H9 (cell line): ENCODE results near the gene PGAP6. TPM values are rescaled to one million over a fixed set of nuclear protein-coding genes. Genes with fewer than 3 reads are reported as not detected.
A peak's percentile ranks its signal among the peaks of the same experiment; 100 is the strongest.

Experiments used
- DNase-seq: peaks from one replicate; pipeline ENCODE4 v3.0.0-alpha.2; 2017
- H2AFZ ChIP-seq: one replicate; pipeline ENCODE4 v1.6.1; 2013; ENCODE audit warnings: mild to moderate bottlenecking, low read length, control low read depth, moderate library complexity
- H2AK5ac ChIP-seq: 2 replicates; pipeline ENCODE4 v1.6.1; 2013; ENCODE audit warnings: low read length, control low read depth, mixed read lengths; ENCODE audit not compliant: insufficient read length
- H2BK120ac ChIP-seq: one replicate; pipeline ENCODE4 v1.6.1; 2013; ENCODE audit warnings: low read depth, mild to moderate bottlenecking, low read length, control low read depth, inconsistent platforms; ENCODE audit not compliant: poor library complexity, severe bottlenecking
- H2BK12ac ChIP-seq: 2 replicates; pipeline ENCODE4 v1.6.1; 2013; ENCODE audit warnings: low read length, control low read depth, mixed read lengths, low read depth; ENCODE audit not compliant: insufficient read length
- H2BK15ac ChIP-seq: 2 replicates; pipeline ENCODE4 v1.6.1; 2013; ENCODE audit warnings: low read depth, low read length, control low read depth
- H2BK20ac ChIP-seq: one replicate; pipeline ENCODE4 v1.6.1; 2013; ENCODE audit warnings: low read depth, mild to moderate bottlenecking, low read length, control low read depth, inconsistent platforms; ENCODE audit not compliant: poor library complexity, severe bottlenecking
- H2BK5ac ChIP-seq: 2 replicates; pipeline ENCODE4 v1.6.1; 2013; ENCODE audit warnings: low read length, control low read depth, mixed read lengths; ENCODE audit not compliant: insufficient read length
- H3K14ac ChIP-seq: 2 replicates; pipeline ENCODE4 v1.6.1; 2013; ENCODE audit warnings: low read length, control low read depth; ENCODE audit not compliant: insufficient read depth
- H3K18ac ChIP-seq: 2 replicates; pipeline ENCODE4 v1.6.1; 2013; ENCODE audit warnings: low read depth, mild to moderate bottlenecking, mixed read lengths, low read length, control low read depth; ENCODE audit not compliant: insufficient read length
- H3K23ac ChIP-seq: 2 replicates; pipeline ENCODE4 v1.6.1; 2013; ENCODE audit warnings: low read length, control low read depth, mixed read lengths, low read depth; ENCODE audit not compliant: insufficient read length
- H3K23me2 ChIP-seq: 2 replicates; pipeline ENCODE4 v1.6.1; 2013; ENCODE audit warnings: low read depth, mild to moderate bottlenecking, mixed read lengths, low read length, control low read depth; ENCODE audit not compliant: insufficient read length, poor library complexity, severe bottlenecking
- H3K27ac ChIP-seq: 2 replicates; pipeline ENCODE4 v1.5.1; 2013; ENCODE audit warnings: low read length, control low read depth, mixed read lengths, low read depth; ENCODE audit not compliant: insufficient read length
- H3K27me3 ChIP-seq: 2 replicates; pipeline ENCODE4 v1.6.1; 2013; ENCODE audit warnings: low read length, control low read depth, inconsistent platforms; ENCODE audit not compliant: insufficient read depth
- H3K4ac ChIP-seq: 2 replicates; pipeline ENCODE4 v1.6.1; 2013; ENCODE audit warnings: low read depth, mild to moderate bottlenecking, control low read depth, inconsistent platforms, low read length, moderate library complexity
- H3K4me1 ChIP-seq: 2 replicates; pipeline ENCODE4 v1.6.1; 2013; ENCODE audit warnings: low read length, control low read depth, inconsistent platforms; ENCODE audit not compliant: insufficient read depth
- H3K4me2 ChIP-seq: 2 replicates; pipeline ENCODE4 v1.6.1; 2013; ENCODE audit warnings: low read length, control low read depth, mixed read lengths; ENCODE audit not compliant: insufficient read length, insufficient read depth
- H3K56ac ChIP-seq: 2 replicates; pipeline ENCODE4 v1.6.1; 2013; ENCODE audit warnings: low read depth, mild to moderate bottlenecking, mixed read lengths, low read length, control low read depth; ENCODE audit not compliant: insufficient read length
- H3K79me1 ChIP-seq: 2 replicates; pipeline ENCODE4 v1.6.1; 2013; ENCODE audit warnings: low read depth, mild to moderate bottlenecking, moderate library complexity, low read length, control low read depth, inconsistent platforms; ENCODE audit not compliant: insufficient read depth, poor library complexity, severe bottlenecking
- H3K79me2 ChIP-seq: 2 replicates; pipeline ENCODE4 v1.6.1; 2013; ENCODE audit warnings: low read length, control low read depth, inconsistent platforms; ENCODE audit not compliant: insufficient read depth
- H3K9ac ChIP-seq: 2 replicates; pipeline ENCODE4 v1.6.1; 2013; ENCODE audit warnings: low read length, control low read depth, mixed read lengths; ENCODE audit not compliant: insufficient read length; ENCODE audit errors: extremely low read depth
- H3K9me3 ChIP-seq: one replicate; pipeline ENCODE4 v1.6.1; 2013; ENCODE audit warnings: low read depth, low read length, inconsistent platforms; ENCODE audit not compliant: control insufficient read depth
- H3T11ph ChIP-seq: one replicate; pipeline ENCODE4 v1.6.1; 2013; ENCODE audit warnings: mild to moderate bottlenecking, low read length, control low read depth, inconsistent platforms
- H4K20me1 ChIP-seq: one replicate; pipeline ENCODE4 v1.6.1; 2013; ENCODE audit not compliant: control insufficient read depth, insufficient read length, insufficient read depth
- H4K5ac ChIP-seq: 2 replicates; pipeline ENCODE4 v1.6.1; 2013; ENCODE audit warnings: low read depth, mild to moderate bottlenecking, mixed read lengths, low read length, control low read depth; ENCODE audit not compliant: insufficient read length
- H4K8ac ChIP-seq: replicated peaks from 2 replicates; pipeline ENCODE4 v1.6.1; 2013; ENCODE audit warnings: low read length, control low read depth, mixed read lengths, low read depth; ENCODE audit not compliant: insufficient read length
- H4K91ac ChIP-seq: 2 replicates; pipeline ENCODE4 v1.6.1; 2013; ENCODE audit warnings: low read depth, mild to moderate bottlenecking, moderate library complexity, mixed read lengths, low read length, control low read depth; ENCODE audit not compliant: insufficient read length
- H3K27ac Mint-ChIP-seq, 3 experiments: 2 replicates in 2 of 3; 3 replicates in 1 of 3; pipeline ENCODE4 v1.8.0; 2020 to 2021; ENCODE audit warnings: mixed read lengths in 3 of 3, mild to moderate bottlenecking in 1 of 3, moderate library complexity in 1 of 3
- H3K27me3 Mint-ChIP-seq: 2 replicates; pipeline ENCODE4 v1.8.0; 2021; ENCODE audit warnings: low read depth, mild to moderate bottlenecking, moderate library complexity, mixed read lengths
- H3K36me3 Mint-ChIP-seq, 3 experiments: 2 replicates in 2 of 3; 3 replicates in 1 of 3; pipeline ENCODE4 v1.8.0; 2020 to 2021; ENCODE audit warnings: low read depth in 3 of 3, mixed read lengths in 3 of 3; ENCODE audit not compliant: insufficient read depth in 1 of 3
- H3K4me1 Mint-ChIP-seq, 2 experiments: 2 replicates each; pipeline ENCODE4 v1.8.0; 2020; ENCODE audit warnings: mixed read lengths in 2 of 2
- H3K4me3 Mint-ChIP-seq, 2 experiments: 2 replicates in 1 of 2; 3 replicates in 1 of 2; pipeline ENCODE4 v1.8.0; 2020 to 2021; ENCODE audit warnings: mild to moderate bottlenecking in 2 of 2, mixed read lengths in 2 of 2, moderate library complexity in 1 of 2
- H3K9me3 Mint-ChIP-seq, 2 experiments: 2 replicates in 1 of 2; 3 replicates in 1 of 2; pipeline ENCODE4 v1.8.0; 2020; ENCODE audit warnings: mild to moderate bottlenecking in 2 of 2, mixed read lengths in 2 of 2, moderate library complexity in 1 of 2
- WGBS: extraction: QIAGEN DNeasy Blood & Tissue Kit; methylation state at CpG from one replicate; pipeline ENCODE4 v1.1.7; 2013; ENCODE audit warnings: missing lambda C conversion rate, low lambda C conversion rate, mixed read lengths; ENCODE audit not compliant: insufficient read length; ENCODE audit errors: extremely low coverage; 5-methylcytosine and 5-hydroxymethylcytosine counted together
- total RNA-seq: library from RNA; stranded (reverse); gene quantifications from 2 replicates; pipeline ENCODE4 v1.2.1, GENCODE V29; 2021
- TF ChIP-seq, protein P1 (sequence below): fragments of 200-600 bp; sonication (generic); conservative IDR thresholded peaks from 3 replicates; pipeline ENCODE4 v1.8.0; 2021; ENCODE audit warnings: antibody characterized with exemption, mild to moderate bottlenecking

PGAP6 gene
- total RNA-seq, 1 experiment from 2014 or later: 111 TPM

DNA sequence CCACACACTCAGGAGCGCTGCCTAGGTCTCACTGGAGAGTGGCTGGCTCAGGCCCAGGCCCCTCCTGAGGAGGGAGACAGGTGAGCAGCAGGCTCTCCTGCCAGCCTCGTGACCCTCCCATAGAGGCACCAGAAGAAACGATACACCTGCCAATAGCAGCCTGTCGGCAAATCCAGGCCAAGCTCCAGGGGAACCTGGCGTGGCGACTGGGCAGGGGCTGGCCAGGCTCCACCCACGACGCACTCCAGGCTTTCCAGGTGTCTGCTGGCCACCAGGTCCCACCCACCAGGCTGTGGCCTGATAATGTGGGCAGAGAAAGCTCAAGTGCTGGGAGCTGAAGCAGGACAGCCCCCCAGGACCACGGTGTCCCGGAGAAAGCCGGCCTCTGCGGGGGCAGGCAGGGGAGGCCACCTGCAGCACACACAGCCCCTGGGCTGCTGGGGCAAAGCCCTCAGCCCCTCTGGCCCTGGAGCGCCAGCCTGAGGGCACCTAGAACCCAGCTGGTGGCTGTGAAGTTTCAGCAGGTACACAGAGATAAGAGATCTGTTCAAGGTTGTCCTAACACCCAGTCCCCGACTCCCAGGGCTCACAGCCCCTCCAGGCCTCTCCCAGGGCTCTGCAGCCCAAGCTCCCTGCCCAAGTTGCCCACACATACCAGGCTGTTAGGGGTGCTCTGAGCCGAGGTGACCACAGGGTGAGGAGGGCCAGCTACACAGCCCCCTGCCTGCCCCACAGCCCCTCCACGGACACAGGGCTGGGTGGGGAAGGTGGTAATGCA is 2.4 kb downstream of the PGAP6 start:
- Histone ChIP-seq H4K8ac (no peak overlapping the region), H3K14ac (no peak overlapping the region), H2BK120ac (no peak overlapping the region), H3K79me2 (no peaks in the 10 kb centered on the region; the same call in 1 of the 2 replicates), H4K5ac (no peak overlapping the region), H4K91ac (no peak overlapping the region), H3K4me2 (peak overlapping the region; percentile 1), H3K23ac (no peak overlapping the region), H3K23me2 (peaks cover 9% of the 10 kb centered on the region), H3K18ac (no peak overlapping the region), H2BK20ac (no peak overlapping the region), H2AFZ (no peak overlapping the region), H3K79me1 (no peaks in the 10 kb centered on the region), H2BK5ac (no peak overlapping the region), H3T11ph (no peak overlapping the region), H3K9me3 (no peaks in the 10 kb centered on the region), H3K27ac (no peak overlapping the region), H3K27me3 (no peaks in the 10 kb centered on the region), H3K4ac (no peak overlapping the region), H2BK12ac (no peak overlapping the region), H3K9ac (no peak overlapping the region), H2AK5ac (no peak overlapping the region), H3K56ac (no peak overlapping the region), H2BK15ac (no peak overlapping the region), H3K4me1 (no peaks in the 10 kb centered on the region; the same call in 1 of the 2 replicates), H4K20me1 (no peaks in the 10 kb centered on the region)
- WGBS: no CpG with 5 or more reads among the region's 16 CpGs
- Mint-ChIP-seq H3K4me3 (peak overlapping the region; percentile 81 to 88), H3K27me3 (peaks cover 3% of the 10 kb centered on the region; the same call in 1 of the 2 replicates), H3K36me3 (peaks cover 0 to 25% (median 5%) of the 10 kb centered on the region in 3 experiments; a peak in 6 of 7 replicates), H3K4me1 (peaks cover 20 to 41% of the 10 kb centered on the region in 2 experiments), H3K9me3 (no peaks in the 10 kb centered on the region), H3K27ac (peak overlapping the region in 1 of 3 experiments; percentile 48; a peak in 1 of 7 replicates)
- TF ChIP-seq, protein P1, sequence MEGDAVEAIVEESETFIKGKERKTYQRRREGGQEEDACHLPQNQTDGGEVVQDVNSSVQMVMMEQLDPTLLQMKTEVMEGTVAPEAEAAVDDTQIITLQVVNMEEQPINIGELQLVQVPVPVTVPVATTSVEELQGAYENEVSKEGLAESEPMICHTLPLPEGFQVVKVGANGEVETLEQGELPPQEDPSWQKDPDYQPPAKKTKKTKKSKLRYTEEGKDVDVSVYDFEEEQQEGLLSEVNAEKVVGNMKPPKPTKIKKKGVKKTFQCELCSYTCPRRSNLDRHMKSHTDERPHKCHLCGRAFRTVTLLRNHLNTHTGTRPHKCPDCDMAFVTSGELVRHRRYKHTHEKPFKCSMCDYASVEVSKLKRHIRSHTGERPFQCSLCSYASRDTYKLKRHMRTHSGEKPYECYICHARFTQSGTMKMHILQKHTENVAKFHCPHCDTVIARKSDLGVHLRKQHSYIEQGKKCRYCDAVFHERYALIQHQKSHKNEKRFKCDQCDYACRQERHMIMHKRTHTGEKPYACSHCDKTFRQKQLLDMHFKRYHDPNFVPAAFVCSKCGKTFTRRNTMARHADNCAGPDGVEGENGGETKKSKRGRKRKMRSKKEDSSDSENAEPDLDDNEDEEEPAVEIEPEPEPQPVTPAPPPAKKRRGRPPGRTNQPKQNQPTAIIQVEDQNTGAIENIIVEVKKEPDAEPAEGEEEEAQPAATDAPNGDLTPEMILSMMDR: no peak
- peak; percentile 98 for DNase-seq
